Mucosa of rectum (tissue), 2 donors: ENCODE results near the gene FA2H.
A peak's percentile ranks its signal among the peaks of the same experiment; 100 is the strongest.
"Not testable (repeated sequence)": the region's sequence is repeated elsewhere in the genome, so short reads cannot be mapped to it uniquely, and the experiment has no call there.

ENCODE experiments used
- H3K27ac ChIP-seq, 2 donors: one replicate each; pipeline ENCODE4 v1.7.0; 2013; ENCODE audit warnings: inconsistent platforms in 2 of 2, low read depth in 2 of 2, low read length in 2 of 2
- H3K27me3 ChIP-seq, 2 donors: one replicate each; pipeline ENCODE4 v1.7.0; 2013; ENCODE audit warnings: low read length in 2 of 2; ENCODE audit not compliant: control insufficient read depth in 2 of 2, insufficient read depth in 2 of 2
- H3K36me3 ChIP-seq, 2 donors: one replicate each; pipeline ENCODE4 v1.7.0; 2013; ENCODE audit warnings: low read length in 2 of 2; ENCODE audit not compliant: control insufficient read depth in 2 of 2, insufficient read depth in 2 of 2
- H3K4me1 ChIP-seq, 2 donors: one replicate each; pipeline ENCODE4 v1.7.0; 2013; ENCODE audit warnings: low read length in 2 of 2, mild to moderate bottlenecking in 1 of 2; ENCODE audit not compliant: control insufficient read depth in 2 of 2, insufficient read depth in 2 of 2
- H3K4me3 ChIP-seq, 2 donors: one replicate each; pipeline ENCODE4 v1.7.0; 2013; ENCODE audit warnings: low read length in 2 of 2
- H3K9ac ChIP-seq, 2 donors: one replicate each; pipeline ENCODE4 v1.7.0; 2013; ENCODE audit warnings: low read length in 2 of 2, low read depth in 1 of 2, mild to moderate bottlenecking in 1 of 2
- H3K9me3 ChIP-seq, 2 donors: one replicate each; pipeline ENCODE4 v1.7.0; 2013; ENCODE audit warnings: low read length in 2 of 2; ENCODE audit not compliant: control insufficient read depth in 2 of 2
- donor health status: healthy.
- donor health status: Normal muscosa, but diverticular disease.

The FA2H gene

GRCh38 chr16:74793571-74793970, 19.0 kb upstream of the FA2H start:
- no peak overlapping the region for H3K9ac ChIP-seq
- no peak overlapping the region for H3K4me3 ChIP-seq
- H3K36me3 ChIP-seq: no peaks in the 10 kb centered on the region
- H3K9me3 ChIP-seq: peaks cover 0 to 3% of the 10 kb centered on the region in 2 donors
- no peaks in the 10 kb centered on the region for H3K27me3 ChIP-seq
- H3K4me1 ChIP-seq: no peaks in the 10 kb centered on the region
- no peak overlapping the region for H3K27ac ChIP-seq

GRCh38 chr16:74792225-74792624, 17.6 kb upstream of the FA2H start:
- H3K4me3 ChIP-seq: no peak overlapping the region
- no peaks in the 10 kb centered on the region for H3K27me3 ChIP-seq
- H3K9me3 ChIP-seq: peaks cover 0 to 3% of the 10 kb centered on the region in 2 donors
- H3K27ac ChIP-seq: no peak overlapping the region
- no peaks in the 10 kb centered on the region for H3K36me3 ChIP-seq
- no peaks in the 10 kb centered on the region for H3K4me1 ChIP-seq
- H3K9ac ChIP-seq: no peak overlapping the region

GRCh38 chr16:74791749-74792148, 17.1 kb upstream of the FA2H start:
- not testable (repeated sequence) for H3K9me3 ChIP-seq, H3K27me3 ChIP-seq, H3K4me1 ChIP-seq, H3K9ac ChIP-seq, H3K27ac ChIP-seq, H3K36me3 ChIP-seq, H3K4me3 ChIP-seq

- H3K9ac ChIP-seq: no peak overlapping the region
- H3K36me3 ChIP-seq: no peaks in the 10 kb centered on the region
- peaks cover 0 to 3% of the 10 kb centered on the region in 2 donors for H3K9me3 ChIP-seq
- H3K27ac ChIP-seq: no peak overlapping the region
- no peaks in the 10 kb centered on the region for H3K27me3 ChIP-seq
- H3K4me3 ChIP-seq: no peak overlapping the region
- no peaks in the 10 kb centered on the region for H3K4me1 ChIP-seq
These were observed 13.5 kb upstream of the FA2H start for GRCh38 chr16:74788108-74788507.

GRCh38 chr16:74785031-74785430, 10.4 kb upstream of the FA2H start:
- H3K36me3 ChIP-seq: no peaks in the 10 kb centered on the region
- H3K4me1 ChIP-seq: peaks cover 0 to 2% of the 10 kb centered on the region in 2 donors
- H3K9me3 ChIP-seq: no peaks in the 10 kb centered on the region
- H3K27ac ChIP-seq: no peak overlapping the region
- no peak overlapping the region for H3K4me3 ChIP-seq
- H3K27me3 ChIP-seq: no peaks in the 10 kb centered on the region
- H3K9ac ChIP-seq: no peak overlapping the region

GRCh38 chr16:74778646-74779045, 4.0 kb upstream of the FA2H start:
- Histone ChIP-seq H3K9me3 (no peaks in the 10 kb centered on the region), H3K4me3 (no peak overlapping the region), H3K27me3 (peaks cover 0 to 3% of the 10 kb centered on the region in 2 donors), H3K9ac (peak overlapping the region; percentile 44 to 69), H3K36me3 (no peaks in the 10 kb centered on the region), H3K27ac (peak overlapping the region; percentile 82 to 91), H3K4me1 (peaks cover 3 to 20% of the 10 kb centered on the region in 2 donors)

GRCh38 chr16:74776926-74777325, 2.3 kb upstream of the FA2H start:
- H3K9me3 ChIP-seq: no peaks in the 10 kb centered on the region
- H3K9ac ChIP-seq: no peak overlapping the region
- no peak overlapping the region for H3K27ac ChIP-seq
- H3K27me3 ChIP-seq: peaks cover 2 to 3% of the 10 kb centered on the region in 2 donors
- peaks cover 5 to 24% of the 10 kb centered on the region in 2 donors for H3K4me1 ChIP-seq
- no peaks in the 10 kb centered on the region for H3K36me3 ChIP-seq
- no peak overlapping the region for H3K4me3 ChIP-seq

- peak overlapping the region; percentile 79 to 96 for H3K27ac ChIP-seq
- H3K9ac ChIP-seq: peak overlapping the region; percentile 63 to 96
These were observed 635 bp upstream of the FA2H start for GRCh38 chr16:74775255-74775654.

GRCh38 chr16:74773446-74774222, 986 bp downstream of the FA2H start:
- H3K36me3 ChIP-seq: no peaks in the 10 kb centered on the region
- H3K9me3 ChIP-seq: no peaks in the 10 kb centered on the region
- peak overlapping the region; percentile 82 to 87 for H3K4me3 ChIP-seq
- H3K4me1 ChIP-seq: peaks cover 5 to 21% of the 10 kb centered on the region in 2 donors
- H3K27me3 ChIP-seq: peaks cover 3% of the 10 kb centered on the region in 2 donors
- peak overlapping the region; percentile 90 to 96 for H3K27ac ChIP-seq
- H3K9ac ChIP-seq: peak overlapping the region; percentile 86 to 96

More at GRCh38 chr16:74775255-74775654, 635 bp upstream of the FA2H start:
- Histone ChIP-seq H3K36me3 (no peaks in the 10 kb centered on the region), H3K4me1 (peaks cover 5 to 22% of the 10 kb centered on the region in 2 donors), H3K9me3 (no peaks in the 10 kb centered on the region), H3K4me3 (peak overlapping the region; percentile 67 to 73), H3K27me3 (peaks cover 3% of the 10 kb centered on the region in 2 donors)

GRCh38 chr16:74771656-74772315, 2.8 kb downstream of the FA2H start:
- no peaks in the 10 kb centered on the region for H3K9me3 ChIP-seq
- no peak overlapping the region for H3K9ac ChIP-seq
- H3K36me3 ChIP-seq: peaks cover 0 to 3% of the 10 kb centered on the region in 2 donors
- no peak overlapping the region for H3K27ac ChIP-seq
- H3K4me3 ChIP-seq: no peak overlapping the region
- peaks cover 5 to 16% of the 10 kb centered on the region in 2 donors for H3K4me1 ChIP-seq
- H3K27me3 ChIP-seq: peaks cover 3% of the 10 kb centered on the region in 2 donors
